ENCODE measurements around the gene KCTD5. TPM values are rescaled to one million over a fixed set of nuclear protein-coding genes. Genes with fewer than 3 reads are reported as not detected.
A peak's percentile ranks its signal among the peaks of the same experiment; 100 is the strongest.

The KCTD5 gene
- polyA plus RNA-seq, 3 donors, result 21.2 to 26.0 (median 22.6) TPM

DNA sequence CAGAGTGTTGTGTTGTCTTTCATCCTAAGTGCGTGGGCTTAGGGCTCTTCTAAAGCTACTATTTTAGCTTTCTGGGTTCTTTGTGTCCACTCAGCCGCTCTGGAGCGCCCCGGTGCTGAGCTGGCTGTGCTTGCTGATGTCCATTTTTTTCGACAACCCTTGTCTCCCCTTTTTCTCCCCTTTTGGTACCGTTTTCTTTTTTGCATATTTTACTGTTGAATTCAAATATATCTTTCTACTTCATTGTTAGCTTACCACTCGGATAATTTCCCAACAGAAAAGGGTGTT is 71.4 kb downstream of the KCTD5 start:
- DNase-seq (ENCODE audit: extremely low read depth in 1 of 11, low read depth in 9 of 11, low spot score in 4 of 11), result peak in 1 of 11 donors; percentile 12

DNA sequence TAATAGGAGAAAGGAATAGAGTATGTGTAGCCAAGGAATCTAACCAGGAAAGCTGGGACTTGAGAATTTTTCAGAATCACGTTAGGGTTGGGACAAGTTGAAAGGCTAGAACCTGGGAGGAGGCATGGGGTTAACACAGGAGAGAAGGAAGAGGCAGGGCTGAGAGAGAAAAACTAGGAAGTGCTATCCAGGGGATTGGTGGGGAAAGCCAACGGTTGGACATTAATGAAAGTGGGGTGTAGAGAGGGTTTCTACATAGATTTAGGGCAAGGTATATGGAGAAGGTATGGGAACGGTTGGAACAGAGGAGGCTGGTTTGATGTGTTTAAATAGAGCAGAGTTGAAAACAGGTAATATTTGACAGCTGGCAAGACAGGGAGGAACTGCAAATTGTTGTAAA is 72.8 kb downstream of the KCTD5 start:
- DNase-seq (ENCODE audit: extremely low read depth in 1 of 11, low read depth in 9 of 11, low spot score in 4 of 11), result no peak

DNA sequence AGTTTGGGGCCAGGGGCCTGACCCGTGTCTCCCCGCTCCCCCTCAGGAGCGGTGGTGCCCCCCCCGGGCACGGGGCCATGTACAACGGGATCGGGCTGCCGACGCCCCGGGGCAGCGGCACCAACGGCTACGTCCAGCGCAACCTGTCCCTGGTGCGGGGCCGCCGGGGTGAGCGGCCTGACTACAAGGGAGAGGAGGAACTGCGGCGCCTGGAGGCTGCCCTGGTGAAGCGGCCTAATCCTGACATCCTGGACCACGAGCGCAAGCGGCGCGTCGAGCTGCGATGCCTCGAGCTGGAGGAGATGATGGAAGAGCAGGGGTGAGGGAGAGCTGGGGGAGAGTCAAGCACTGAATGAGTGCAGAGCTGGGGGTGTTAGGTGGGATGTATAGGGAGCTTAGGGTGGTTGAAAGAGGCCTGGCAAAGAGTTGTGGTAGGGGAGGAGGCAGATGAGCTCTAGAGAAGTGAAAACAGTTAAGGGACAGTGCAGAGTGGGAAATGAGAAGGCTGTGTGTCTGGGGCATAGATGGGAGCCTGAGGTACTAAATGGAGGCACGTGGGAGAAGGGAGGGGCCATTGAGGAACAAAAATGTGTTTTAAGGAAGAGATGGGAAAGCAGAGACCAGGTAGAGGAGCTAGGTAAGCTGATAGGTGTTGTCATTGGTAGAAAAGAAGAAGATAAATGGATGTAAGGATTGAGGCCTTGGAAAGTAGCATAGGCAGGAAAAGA is 74.1 kb downstream of the KCTD5 start:
- DNase-seq (ENCODE audit: extremely low read depth in 1 of 11, low read depth in 9 of 11, low spot score in 4 of 11), result no peak

DNA sequence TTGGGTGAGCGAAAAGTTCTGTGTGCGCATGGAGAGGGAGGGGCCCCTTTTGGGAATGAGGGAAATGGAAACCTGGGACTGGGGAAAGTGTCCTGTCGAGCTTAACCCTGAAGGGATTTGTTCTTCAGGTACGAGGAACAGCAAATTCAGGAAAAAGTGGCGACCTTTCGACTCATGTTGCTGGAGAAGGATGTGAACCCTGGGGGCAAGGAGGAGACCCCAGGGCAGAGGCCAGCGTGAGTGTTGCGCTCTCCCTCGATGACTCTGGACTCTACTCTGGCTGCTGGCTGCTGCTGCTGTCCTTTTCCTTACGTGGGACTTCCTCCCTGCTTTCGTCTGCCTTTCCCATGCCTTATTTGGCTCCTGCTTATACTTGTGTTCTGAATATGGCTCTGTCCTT is 75.0 kb downstream of the KCTD5 start:
- no peak for DNase-seq (ENCODE audit: extremely low read depth in 1 of 11, low read depth in 9 of 11, low spot score in 4 of 11)

Other genes with a start within 250 kb of the KCTD5 start
- gene TEDC2, start 222.4 kb upstream of the KCTD5 start, polyA plus RNA-seq (ENCODE audit: insufficient read length in 3 of 3), result 10 to 100 TPM in 2 of 3 donors, 1 to 10 TPM in 1; 8.5 to 14.2 (median 11.8) TPM
- 1 to 10 TPM; 1.8 to 4.4 (median 3.5) TPM for gene NTN3, start 211.2 kb upstream of the KCTD5 start, polyA plus RNA-seq (ENCODE audit: insufficient read length in 3 of 3)
- gene TBC1D24, start 207.4 kb upstream of the KCTD5 start, polyA plus RNA-seq (ENCODE audit: insufficient read length in 3 of 3), result 10 to 100 TPM; 15.2 to 19.6 (median 19.0) TPM
- gene ATP6V0C, start 168.6 kb upstream of the KCTD5 start, polyA plus RNA-seq (ENCODE audit: insufficient read length in 3 of 3), result 100 to 1,000 TPM; 158 to 278 (median 243) TPM
- 10 to 100 TPM; 22.4 to 41.6 (median 33.2) TPM for gene AMDHD2, start 162.2 kb upstream of the KCTD5 start, polyA plus RNA-seq (ENCODE audit: insufficient read length in 3 of 3)
- gene CEMP1, start 151.1 kb upstream of the KCTD5 start, polyA plus RNA-seq (ENCODE audit: insufficient read length in 3 of 3), result 1 to 10 TPM; 1.8 to 4.9 (median 4.1) TPM
- gene PDPK1, start 144.5 kb upstream of the KCTD5 start, polyA plus RNA-seq (ENCODE audit: insufficient read length in 3 of 3), result 10 to 100 TPM; 48.9 to 60.3 (median 53.9) TPM
- gene PRSS27, start 37.7 kb downstream of the KCTD5 start, polyA plus RNA-seq (ENCODE audit: insufficient read length in 3 of 3), result 1 to 10 TPM; 1.5 to 2.0 (median 1.8) TPM
- 100 to 1,000 TPM; 619 to 902 (median 689) TPM for gene SRRM2, start 70.1 kb downstream of the KCTD5 start, polyA plus RNA-seq (ENCODE audit: insufficient read length in 3 of 3)
- 100 to 1,000 TPM; 193 to 255 (median 237) TPM for gene ELOB, start 94.8 kb downstream of the KCTD5 start, polyA plus RNA-seq (ENCODE audit: insufficient read length in 3 of 3)
- under 1 TPM in 2 of 3 donors, not detected in 1; 0.22 to 0.24 TPM for gene PRSS33, start 105.0 kb downstream of the KCTD5 start, polyA plus RNA-seq (ENCODE audit: insufficient read length in 3 of 3)
- gene PRSS41, start 115.9 kb downstream of the KCTD5 start, polyA plus RNA-seq (ENCODE audit: insufficient read length in 3 of 3), result not detected
- gene PRSS21, start 134.7 kb downstream of the KCTD5 start, polyA plus RNA-seq (ENCODE audit: insufficient read length in 3 of 3), result under 1 TPM in 2 of 3 donors, not detected in 1; 0.30 to 0.49 TPM
- gene ZG16B, start 147.8 kb downstream of the KCTD5 start, polyA plus RNA-seq (ENCODE audit: insufficient read length in 3 of 3), result under 1 TPM in 1 of 3 donors, not detected in 2; 0.70 TPM
- gene PRSS22, start 175.6 kb downstream of the KCTD5 start, polyA plus RNA-seq (ENCODE audit: insufficient read length in 3 of 3), result 10 to 100 TPM in 1 of 3 donors, 1 to 10 TPM in 2; 2.8 to 12.2 (median 7.7) TPM
- 10 to 100 TPM; 15.5 to 30.4 (median 30.0) TPM for gene FLYWCH2, start 200.7 kb downstream of the KCTD5 start, polyA plus RNA-seq (ENCODE audit: insufficient read length in 3 of 3)
- 10 to 100 TPM; 17.8 to 45.4 (median 31.1) TPM for gene FLYWCH1, start 229.4 kb downstream of the KCTD5 start, polyA plus RNA-seq (ENCODE audit: insufficient read length in 3 of 3)